Stimulated activated CD8-positive, alpha-beta memory T cell treated with anti-CD3 and anti-CD28 coated beads, Interleukin-12 subunit alpha, Interleukin-12 subunit beta, amount 100 ng/mL, for 24 hours (primary cell): ENCODE data around the gene KRIT1.
"Not testable (repeated sequence)": the region's sequence is repeated elsewhere in the genome, so short reads cannot be mapped to it uniquely, and the experiment has no call there.

Experiments used
- DNase-seq: peaks from one replicate; pipeline ENCODE4 v3.0.0-alpha.2; 2020; ENCODE audit errors: extremely low read depth

Gene KRIT1

DNA sequence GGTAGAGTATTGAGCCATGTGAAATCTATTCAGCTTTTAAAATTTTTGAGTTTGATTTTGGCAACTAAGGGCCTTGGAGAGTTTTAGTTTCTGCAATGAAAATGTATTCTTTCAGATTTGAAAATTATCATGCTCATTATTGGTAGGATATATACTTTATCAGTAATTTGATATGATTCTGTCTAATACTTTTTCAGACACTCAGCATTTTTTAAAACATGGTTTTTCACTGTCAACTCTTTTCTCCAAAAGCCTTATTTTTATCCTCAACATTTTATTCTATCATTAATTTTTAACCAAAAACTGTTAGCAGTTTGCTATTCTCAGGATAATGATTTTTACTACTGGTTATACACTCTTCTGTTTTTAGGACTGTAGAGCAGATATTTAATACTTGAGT is 4.9 kb upstream of the KRIT1 start:
- DNase-seq, result no peak

DNA sequence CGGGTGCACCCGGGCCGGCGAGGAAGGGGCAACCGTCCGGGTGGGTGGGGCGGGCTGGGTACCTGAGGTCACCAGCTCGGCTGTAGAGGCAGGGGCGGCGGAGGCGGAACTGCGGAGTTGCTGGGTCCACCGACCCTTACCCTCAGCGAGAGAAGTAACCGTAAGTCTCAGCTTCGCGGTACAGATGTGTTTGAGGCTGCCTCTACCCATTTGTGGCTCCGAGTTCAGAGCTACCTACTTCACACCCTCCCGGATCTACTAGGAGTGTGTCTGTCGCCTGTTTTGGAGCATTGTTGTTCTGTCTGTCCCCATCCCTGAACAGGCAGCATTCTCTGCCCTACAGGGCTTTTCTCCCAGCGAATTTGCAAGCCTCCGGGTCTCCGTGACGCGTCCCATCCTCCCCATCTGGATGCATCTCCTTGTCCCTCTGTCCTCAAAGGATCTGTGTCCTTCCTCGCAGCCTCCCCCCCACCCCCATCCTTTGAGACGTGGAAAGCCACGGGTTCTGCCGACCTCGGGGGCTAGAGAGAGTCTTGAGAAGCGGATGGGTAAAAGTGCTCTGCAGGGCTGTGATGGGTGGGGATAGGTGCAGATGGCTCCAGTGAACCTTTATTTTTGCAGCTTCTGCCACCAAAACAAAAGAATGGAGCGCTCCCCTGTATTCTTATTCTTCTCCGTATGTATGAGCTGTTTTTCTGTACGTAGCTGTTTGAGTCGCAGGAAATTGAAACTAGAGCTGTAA is 817 bp upstream of the KRIT1 start:
- no peak for DNase-seq

DNA sequence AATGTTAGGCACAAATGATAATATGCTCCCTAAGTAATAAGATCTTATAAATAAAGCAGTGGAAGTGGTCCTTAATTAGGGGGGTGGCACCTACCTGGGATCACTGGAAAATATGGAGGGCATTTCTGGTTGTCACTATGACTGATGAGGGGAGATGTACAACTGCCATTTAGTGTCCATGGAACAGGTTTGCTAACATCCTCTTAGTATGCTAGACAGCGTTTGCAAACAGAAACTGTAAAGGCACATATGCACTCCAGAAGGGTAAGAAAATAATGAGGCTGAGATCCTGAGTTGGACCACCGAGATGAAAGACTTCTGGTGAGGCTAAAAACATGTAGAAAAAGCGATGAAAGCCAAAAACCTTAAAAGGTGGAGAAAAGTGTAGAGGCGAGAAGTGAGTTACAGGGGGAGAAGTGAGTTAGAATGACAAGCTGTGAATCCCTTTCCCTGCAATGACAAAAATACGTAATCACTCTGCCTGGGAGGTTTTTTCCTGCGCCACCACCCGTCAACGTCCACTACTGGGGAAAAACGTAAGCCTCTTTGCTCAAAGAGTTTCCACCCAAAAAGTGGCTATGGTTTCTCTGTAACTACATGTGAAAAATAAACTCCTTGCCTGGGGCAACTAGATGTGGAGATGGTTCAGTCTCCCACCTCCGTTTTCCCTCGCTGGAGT is 767 bp downstream of the KRIT1 start:
- no peak for DNase-seq

DNA sequence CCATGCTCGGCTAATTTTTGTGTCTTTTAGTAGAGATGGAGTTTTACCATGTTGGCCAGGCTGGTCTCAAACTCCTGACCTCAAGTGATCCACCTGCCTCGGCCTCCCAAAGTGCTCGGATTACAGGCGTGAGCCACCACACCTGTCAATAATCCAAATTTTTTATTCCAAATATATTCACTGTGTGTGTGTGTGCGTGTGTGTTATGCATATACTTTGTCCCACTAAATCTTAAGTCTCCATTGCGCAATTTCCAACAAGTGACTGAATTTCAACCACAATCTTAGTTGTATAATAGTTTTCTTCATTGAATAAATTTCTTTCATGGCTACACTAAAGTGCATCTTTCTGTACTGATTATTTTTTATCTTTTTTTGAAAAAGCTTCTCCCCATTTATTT is 2.7 kb downstream of the KRIT1 start:
- DNase-seq, result no peak

DNA sequence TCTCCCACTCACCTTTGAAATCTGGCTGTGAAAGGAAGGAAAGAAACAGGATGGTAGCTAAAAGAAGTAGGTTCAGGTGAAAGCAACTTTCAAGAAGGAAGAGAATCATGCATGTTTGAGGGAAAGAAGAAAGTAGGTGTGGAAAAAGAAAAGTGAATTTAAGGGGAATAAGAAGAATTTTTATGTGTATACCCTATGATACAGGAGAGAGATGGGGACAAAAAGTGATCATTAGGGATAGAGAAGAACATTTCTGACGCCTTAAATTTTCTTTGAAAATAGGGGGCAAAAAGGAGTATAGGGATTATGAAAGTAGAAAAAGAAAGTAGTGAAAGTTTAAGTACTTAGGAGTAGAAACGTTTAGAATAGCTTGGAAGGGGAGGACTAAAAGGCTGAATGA is 15.2 kb downstream of the KRIT1 start:
- DNase-seq, result no peak

DNA sequence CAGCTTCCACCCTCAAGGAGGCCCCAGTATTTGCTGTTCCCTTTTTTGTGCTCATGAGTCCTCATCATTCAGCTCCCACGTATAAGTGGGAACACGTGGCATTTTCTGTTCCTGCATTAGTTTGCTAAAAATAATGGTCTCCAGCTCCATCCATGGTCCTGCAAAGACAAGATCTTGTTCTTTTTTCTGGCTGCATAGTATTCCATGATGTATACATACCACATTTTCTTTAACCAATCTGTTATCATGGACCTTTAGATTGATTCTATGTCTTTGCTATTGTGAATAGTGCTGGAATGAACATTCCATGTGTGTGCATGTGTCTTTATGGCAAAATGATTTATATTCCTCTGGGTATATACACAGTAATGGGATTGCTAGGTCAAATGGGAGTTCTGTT is 17.0 kb downstream of the KRIT1 start:
- no peak for DNase-seq

DNA sequence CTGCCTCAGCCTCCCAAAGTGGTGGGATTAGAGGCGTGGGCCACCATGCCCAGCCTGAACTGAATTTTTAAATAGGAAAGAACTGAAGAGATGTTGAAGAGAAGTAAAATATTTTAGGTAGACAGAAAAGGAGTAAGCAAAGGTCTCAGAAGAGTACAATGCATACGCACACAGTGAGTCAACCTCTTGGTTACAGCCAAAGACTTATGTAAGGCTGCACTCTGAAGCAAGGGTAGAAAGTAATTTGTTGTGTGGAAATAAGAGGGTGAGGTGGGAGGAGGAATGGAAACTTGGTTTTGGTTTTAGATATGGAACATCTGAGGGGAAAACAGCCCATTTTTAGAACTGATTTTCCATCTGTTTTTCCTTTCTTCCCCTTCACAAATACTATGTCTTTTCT is 17.6 kb downstream of the KRIT1 start:
- no peak for DNase-seq

DNA sequence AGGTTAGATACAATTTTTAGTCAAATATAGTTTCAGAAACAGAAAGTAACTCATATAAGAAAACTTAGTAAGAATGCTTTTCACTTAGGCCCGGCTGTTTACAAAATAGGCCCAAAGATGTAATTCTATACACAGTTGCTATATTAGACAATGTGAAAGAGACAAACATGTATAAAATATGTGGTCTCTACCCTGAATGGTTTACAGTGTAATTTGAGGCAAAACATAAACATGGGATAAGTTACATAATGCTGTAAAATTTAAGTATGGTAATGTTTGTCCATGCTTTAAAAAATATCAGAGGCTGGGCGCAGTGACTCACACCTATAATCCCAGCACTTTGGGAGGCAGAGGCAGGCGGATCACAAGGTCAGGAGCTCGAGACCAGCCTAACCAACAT is 18.7 kb downstream of the KRIT1 start:
- DNase-seq, result no peak

DNA sequence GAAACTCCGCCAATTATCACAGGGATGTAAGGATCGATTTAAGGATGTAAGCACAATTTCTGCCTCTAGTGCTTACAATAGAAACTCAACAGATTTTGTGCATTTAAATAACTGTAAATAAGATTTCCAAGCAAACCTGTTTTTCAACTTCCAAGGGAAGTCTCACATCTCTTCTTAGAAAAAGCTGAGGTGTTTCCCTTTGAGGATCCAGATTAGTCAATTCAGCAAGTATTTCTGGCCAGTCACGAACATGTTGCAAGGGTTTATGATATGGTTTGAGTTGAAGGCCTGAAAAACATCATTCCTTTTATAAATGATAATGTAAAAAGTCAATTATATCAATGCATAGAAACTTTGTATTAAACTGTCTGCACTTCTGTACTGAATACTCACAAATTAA is 23.9 kb downstream of the KRIT1 start:
- no peak for DNase-seq

DNA sequence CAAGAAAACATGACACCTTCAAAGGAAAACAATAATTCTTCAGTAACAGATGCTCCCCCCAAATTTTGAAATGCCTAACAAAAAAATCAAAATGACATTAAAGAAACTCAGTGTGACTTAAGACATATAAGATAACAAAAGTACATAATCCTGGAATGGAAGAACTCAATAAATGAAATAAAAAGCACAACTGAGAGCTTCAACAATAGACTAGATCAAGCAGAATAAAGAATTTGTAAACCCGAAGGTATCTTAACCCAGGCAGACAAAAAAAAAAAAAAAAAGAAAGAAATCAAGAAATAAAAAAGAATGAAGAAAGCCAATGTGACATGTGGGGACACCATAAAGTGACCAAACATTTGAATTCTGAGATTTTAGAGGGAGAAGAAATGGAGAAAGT is 39.0 kb downstream of the KRIT1 start:
- no peak for DNase-seq

DNA sequence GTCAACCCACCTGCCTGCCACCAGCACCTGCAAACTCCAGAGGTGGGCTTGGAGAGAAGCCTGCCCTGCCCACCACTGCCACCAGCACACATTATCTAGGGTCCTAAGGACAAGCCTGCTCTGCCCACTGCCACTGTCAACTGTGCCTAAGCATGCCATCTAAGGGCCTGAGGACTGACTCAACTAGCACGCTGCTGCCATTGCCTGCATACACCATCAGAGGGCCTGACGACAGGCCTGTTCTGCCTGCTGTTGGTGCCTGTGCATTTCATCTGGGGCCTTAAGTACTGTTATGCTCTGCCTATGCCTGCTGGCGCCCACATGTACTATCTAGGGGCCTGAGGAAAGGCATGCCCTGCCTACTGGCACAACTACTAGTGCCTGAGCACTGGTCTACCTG is 39.7 kb downstream of the KRIT1 start:
- no peak for DNase-seq

DNA sequence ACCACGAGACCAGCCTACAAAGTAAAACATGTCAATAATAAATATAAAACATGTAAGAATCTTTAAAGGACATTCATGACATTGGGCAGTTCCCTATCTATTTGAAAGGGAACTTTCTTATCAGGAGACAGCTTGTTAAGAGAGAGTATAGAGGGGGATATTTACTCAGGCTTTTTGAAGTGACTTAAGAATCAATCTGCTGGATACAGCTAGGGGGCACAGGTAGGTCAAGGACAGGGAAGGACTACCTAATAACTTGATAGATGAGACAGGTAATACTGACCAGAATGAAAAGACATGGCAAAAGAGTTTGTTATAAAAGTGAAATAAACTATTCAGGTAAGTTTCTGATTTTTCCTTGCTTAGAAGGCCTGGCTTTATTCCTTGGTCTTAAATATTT is 44.9 kb downstream of the KRIT1 start:
- DNase-seq, result no peak

DNA sequence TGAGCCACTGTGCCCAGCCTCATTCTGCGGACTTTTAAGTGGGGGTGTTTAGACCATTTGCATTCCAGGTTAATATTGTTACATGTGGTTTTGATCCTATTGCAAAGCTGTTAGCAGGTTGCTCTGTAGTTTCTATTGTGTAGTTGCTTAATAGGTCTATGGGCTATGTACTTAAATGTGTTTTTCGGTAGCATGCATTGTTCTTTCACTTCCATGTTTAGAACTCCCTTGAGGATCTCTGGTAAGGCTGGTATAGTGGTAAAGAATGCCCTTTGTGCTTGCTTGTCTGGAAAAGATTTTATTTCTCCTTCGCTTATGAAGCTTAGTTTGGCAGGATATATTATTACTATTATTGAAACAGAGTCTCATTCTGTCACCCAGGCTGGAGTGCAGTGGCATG is 53.4 kb downstream of the KRIT1 start:
- no peak for DNase-seq

DNA sequence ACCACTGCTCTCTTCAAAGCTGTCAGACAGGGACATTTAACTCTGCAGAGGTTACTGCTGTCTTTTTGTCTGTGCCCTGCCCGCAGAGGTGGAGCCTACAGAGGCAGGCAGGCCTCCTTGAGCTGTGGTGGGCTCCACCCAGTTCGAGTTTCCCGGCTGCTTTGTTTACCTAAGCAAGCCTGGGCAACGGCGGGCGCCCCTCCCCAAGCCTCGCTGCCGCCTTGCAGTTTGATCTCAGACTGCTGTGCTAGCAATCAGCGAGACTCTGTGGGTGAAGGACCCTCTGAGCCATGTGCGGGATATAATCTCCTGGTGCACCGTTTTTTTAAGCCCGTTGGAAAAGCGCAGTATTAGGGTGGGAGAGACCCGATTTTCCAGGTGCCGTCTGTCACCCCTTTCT is 56.5 kb downstream of the KRIT1 start:
- not testable (repeated sequence) for DNase-seq

DNA sequence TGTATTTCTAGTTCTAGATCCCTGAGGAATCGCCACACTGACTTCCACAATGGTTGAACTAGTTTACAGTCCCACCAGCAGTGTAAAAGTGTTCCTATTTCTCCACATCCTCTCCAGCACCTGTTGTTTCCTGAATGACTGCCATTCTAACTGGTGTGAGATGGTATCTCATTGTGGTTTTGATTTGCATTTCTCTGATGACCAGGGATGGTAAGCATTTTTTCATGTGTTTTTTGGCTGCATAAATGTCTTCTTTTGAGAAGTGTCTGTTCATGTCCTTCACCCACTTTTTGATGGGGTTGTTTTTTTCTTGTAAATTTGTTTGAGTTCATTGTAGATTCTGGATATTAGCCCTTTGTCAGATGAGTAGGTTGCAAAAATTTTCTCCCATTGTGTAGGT is 61.4 kb downstream of the KRIT1 start:
- DNase-seq, result not testable (repeated sequence)

DNA sequence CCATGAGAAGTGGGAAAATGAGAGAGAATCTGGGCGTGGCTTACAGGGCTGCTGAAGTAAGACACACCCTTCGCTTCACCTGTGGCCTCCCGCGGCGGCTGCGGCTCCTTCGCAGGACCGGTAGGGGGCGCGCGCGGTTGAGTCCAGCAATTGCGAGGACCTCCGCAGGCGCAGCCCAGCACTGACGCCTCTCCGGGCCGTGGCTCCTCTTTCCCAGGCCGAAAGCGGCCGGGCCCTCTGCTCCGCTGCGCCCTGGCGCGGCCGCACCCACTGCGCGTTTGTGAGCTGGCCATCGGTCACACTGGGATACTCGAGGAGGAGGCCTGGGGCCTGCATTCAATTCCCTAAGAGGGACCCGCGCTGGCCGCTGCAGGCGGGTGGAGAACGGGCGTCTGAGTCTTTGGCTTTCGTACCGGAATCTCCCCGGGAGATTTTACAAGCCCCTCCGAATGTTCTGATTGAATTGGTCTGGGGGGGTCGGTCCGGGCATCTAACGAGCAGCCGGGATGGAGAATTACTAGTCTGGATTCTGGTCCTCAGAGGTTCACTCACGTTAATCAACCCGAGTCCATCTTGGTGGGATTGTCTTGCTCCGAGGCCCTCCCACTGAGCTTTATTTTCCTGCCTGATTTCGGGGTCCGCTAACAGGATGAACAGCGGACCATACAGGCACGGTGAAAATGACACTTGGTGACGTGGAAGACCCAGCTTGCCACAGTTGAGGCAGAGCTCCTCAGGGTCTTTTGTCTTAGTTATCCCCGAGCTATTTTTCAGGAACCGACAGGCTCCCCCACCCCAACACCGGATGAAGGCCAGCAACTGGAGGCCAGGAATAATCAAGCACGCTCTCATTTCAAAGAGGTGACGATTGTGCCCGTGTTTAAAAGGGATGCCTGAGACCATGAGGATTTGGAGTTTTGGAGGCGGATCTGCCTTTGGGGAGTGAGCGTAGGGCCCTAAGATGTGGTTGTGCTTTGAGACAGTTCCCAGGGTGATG is 66.5 kb downstream of the KRIT1 start, which contains the start of gene LRRD1:
LRRD1 (minus strand) TSS at position 215 of the 997 bp plus-strand sequence. CDS start 13,940 bp downstream, outside the sequence.
- DNase-seq, result peak; percentile 51

DNA sequence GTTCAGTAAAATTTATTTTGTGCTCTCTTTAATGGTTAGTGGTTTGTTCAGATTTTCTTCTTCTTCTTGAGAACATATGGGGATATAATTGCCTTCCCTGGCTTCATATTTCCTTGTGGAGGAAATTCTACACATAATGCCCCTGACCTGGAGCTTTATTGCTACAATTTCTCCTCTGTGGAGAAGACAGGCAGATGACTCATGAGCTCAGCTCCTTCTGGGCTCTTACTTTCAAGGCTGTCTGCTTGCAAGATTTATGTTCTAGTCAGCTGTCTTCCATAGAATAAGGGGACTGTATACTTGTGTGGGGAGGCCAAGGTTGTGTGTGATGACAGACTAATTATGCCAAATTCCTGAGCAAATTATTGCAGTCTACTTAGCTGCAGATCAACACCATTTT is 68.4 kb downstream of the KRIT1 start:
- no peak for DNase-seq

DNA sequence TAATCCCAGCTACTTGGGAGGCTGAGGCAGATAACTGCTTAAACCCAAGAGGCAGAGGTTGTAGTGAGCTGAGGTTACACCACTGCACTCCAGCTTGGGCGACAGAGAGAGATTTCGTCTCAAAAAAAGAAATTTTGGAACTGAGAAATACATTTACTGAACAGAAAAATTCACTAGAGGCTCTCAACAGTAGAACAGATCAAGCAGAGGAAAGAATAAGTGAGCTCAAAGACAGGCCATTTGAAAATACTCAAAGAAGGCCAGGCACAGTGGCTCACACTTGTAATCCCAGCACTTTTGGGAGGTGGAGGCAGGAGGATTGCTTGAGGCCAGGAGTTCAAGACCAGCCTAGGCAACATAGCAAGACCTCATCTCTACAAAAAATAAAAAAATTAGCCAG is 76.2 kb downstream of the KRIT1 start:
- DNase-seq, result not testable (repeated sequence)

DNA sequence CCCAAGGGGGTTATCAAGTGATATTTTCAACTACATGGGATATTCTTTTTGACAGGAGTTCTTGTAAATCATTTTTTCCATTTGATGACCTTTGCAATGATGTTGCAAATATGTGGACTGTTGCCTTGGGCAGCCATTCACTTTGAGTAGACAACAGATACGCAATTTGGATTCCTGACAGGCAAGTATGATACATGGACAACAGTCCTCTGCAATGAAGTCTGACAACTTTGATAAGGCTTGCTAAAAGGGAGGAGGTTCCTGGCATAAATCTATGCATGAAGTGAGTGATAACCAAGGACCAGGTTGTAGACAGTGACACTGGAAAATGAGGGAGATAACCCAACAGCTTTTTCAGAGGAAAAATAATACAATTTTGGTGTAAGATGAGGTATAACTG is 84.4 kb downstream of the KRIT1 start:
- DNase-seq, result no peak

DNA sequence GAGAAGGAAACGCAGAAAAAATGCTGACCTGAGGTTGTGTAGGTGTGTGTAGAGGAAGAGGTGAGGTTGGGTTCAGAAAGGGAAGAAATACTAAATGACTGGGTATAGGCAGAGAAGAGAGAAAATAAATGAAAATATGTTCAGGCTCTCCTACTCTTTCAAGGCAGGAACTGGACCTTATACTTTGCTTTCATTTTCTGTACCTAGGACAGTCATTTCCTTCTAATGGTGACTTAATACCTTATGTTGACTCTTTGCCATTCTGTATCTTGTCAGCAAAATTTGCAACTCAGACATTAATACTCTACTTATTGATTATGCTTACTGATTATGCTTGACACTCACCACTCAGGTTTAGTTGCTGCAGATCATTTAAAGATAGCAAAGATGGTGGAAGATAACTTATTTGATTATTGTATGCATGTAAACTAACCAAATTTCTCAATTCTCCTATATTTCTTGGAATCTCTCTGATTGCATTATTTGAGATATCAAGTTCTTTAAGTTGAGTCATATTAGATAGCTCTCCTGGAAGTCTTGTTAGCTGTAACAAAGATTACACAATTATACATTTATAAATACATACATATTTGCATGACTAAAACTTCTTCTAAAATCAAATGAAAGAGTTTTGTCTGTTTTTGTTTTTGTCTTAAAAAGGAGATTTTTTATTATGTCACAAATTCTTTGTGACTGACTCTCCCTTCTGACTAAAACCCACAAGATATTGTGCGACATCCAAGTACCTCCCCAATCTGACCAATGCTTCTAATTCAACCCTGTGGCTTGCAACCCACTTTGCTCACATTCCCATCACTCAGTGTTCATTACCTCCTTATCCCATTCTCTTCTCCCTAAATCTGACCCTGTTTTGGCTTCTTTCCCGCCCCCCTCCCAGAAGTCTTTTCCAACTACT is 86.8 kb downstream of the KRIT1 start:
- no peak for DNase-seq

DNA sequence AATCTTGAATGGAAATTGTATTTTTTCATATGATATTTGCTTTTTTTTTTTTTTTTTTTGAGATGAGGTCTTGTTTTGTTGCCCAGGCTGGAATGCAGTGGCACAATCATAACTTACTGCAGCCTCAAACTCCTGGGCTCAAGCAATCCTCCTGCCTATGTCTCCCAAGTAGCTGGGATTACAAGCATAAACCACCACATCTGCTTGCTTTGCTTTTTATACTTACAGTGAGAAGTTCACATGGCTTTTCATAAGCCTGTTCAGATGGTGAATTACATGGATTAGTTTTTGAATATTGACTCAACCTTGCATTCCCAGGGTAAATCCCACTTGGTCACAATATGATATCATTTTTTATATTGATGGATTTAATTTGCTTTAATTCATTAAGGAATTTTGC is 88.7 kb downstream of the KRIT1 start:
- no peak for DNase-seq
